ENCODE measurements around the gene CORO2A.

DNA sequence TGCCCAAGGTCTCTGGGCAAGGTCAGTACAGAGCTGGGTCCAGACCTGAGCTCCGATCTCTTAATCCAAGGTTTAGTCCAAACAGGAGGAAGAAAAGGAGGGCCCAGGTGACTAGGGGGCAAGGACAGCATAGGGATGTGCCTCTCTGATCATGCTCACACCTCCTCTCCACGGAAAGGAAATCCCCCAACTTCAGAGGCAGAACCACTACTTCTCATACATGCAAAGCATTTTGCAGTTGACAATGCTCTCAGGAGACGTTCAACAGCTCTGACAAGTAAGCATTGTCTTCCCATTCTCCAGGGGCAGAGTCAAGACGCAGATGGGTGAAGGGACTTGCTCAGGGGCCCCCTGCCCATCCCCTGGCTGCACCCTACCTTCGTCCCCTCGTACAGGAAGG, 8.7 kb upstream of the CORO2A start:
- TF ChIP-seq CTCF (IDR thresholded peaks at IDR 0.05 in 8 of 11, conservative IDR thresholded peaks at IDR 0.05 in 3 of 11) (no peak), POLR2A (IDR thresholded peaks at IDR 0.05) (no peak), POLR2AphosphoS5 (IDR thresholded peaks at IDR 0.05) (no peak)

Data from spleen (tissue), 7 donors.